WI38 (cell line): Measurements from ENCODE around the gene EIF4A2.
"Not testable (repeated sequence)": the region's sequence is repeated elsewhere in the genome, so short reads cannot be mapped to it uniquely, and the experiment has no call there.

Experiments used
- H3K4me3 ChIP-seq: 2 replicates; pipeline ENCODE4 v1.5.1; 2011; ENCODE audit warnings: low read depth, mild to moderate bottlenecking, control low read depth, low read length
- TF ChIP-seq, protein P1 (sequence below): IDR thresholded peaks from 2 replicates; pipeline ENCODE4 v1.5.1; 2012; ENCODE audit warnings: low read depth, mild to moderate bottlenecking, control low read depth, low read length

The EIF4A2 gene

GRCh38 chr3:186814100-186814499 is 30.7 kb downstream of the EIF4A2 start:
- no peak overlapping the region for H3K4me3 ChIP-seq
- TF ChIP-seq, protein P1, sequence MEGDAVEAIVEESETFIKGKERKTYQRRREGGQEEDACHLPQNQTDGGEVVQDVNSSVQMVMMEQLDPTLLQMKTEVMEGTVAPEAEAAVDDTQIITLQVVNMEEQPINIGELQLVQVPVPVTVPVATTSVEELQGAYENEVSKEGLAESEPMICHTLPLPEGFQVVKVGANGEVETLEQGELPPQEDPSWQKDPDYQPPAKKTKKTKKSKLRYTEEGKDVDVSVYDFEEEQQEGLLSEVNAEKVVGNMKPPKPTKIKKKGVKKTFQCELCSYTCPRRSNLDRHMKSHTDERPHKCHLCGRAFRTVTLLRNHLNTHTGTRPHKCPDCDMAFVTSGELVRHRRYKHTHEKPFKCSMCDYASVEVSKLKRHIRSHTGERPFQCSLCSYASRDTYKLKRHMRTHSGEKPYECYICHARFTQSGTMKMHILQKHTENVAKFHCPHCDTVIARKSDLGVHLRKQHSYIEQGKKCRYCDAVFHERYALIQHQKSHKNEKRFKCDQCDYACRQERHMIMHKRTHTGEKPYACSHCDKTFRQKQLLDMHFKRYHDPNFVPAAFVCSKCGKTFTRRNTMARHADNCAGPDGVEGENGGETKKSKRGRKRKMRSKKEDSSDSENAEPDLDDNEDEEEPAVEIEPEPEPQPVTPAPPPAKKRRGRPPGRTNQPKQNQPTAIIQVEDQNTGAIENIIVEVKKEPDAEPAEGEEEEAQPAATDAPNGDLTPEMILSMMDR = no peak

- TF ChIP-seq, protein P1 = no peak
- H3K4me3 ChIP-seq = no peak overlapping the region
Measured at GRCh38 chr3:186815435-186815834, 32.1 kb downstream of the EIF4A2 start.

- TF ChIP-seq, protein P1 = no peak
Measured at GRCh38 chr3:186818516-186818915, 35.1 kb downstream of the EIF4A2 start.

GRCh38 chr3:186818956-186819355 is 35.6 kb downstream of the EIF4A2 start:
- no peak overlapping the region for H3K4me3 ChIP-seq
- TF ChIP-seq, protein P1 = no peak

More at GRCh38 chr3:186818516-186818915, 35.1 kb downstream of the EIF4A2 start:
- no peak overlapping the region for H3K4me3 ChIP-seq

DNA sequence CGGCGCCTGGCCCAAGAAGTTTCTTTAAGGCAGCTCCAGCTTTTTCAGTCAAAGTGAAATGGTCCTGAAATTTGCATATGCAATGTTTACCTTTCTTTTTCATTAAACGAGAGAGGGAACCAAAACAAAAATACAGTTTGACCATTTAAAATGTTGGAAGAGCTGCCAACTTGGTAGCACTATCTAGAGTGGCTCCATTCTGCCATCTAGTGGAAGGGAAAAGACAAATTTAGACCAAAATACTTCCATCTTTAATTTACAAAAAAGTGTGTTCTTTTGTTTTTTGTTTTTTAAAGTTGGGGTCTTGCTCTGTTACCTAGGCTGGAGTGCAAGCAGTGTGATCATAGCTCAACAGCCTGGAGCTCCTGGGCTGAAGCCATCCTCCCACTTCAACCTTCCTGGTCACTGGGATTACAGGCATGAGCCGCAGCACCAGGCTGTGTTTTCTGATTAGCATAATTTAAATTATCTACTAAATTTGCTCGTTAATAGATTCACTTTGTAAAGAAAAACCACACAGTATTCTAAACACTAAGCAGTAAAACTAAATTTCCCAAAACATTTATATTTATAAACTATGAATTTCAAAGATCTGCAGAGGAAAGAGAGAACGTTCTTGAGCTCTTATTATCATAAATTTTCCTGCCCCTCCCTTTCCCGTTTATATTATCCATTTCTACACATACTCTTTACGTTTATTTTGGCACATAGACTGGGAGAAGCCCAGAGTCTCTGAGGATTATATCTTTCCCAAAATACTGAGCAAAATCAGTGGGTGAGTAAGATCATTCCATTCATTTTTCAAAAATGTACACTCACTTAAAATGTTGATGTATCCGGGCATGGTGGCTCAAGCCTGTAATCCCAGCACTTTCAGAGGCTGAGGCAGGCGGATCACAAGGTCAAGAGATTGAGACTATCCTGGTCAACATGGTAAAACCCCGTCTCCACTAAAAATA is 38.3 kb downstream of the EIF4A2 start:
- TF ChIP-seq, protein P1 = peak; percentile 65
- peak overlapping the region; percentile 26 for H3K4me3 ChIP-seq

DNA sequence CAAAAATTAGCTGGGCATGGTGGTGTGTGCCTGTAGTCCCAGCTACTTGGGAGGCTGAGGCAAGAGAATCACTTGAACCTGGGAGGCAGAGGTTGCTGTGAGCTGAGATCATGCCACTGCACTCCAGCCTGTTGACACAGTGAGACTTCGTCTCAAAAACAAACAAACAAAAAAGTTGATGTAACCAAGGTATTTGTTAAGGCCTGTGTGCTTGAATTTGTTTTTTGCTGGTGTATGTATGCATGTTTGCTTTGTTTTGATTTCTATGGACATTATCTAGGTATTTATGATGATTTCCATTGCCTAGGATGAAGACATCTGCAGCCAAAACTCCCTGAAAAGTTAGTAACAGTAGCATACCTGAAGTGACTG is 39.0 kb downstream of the EIF4A2 start:
- not testable (repeated sequence) for H3K4me3 ChIP-seq

DNA sequence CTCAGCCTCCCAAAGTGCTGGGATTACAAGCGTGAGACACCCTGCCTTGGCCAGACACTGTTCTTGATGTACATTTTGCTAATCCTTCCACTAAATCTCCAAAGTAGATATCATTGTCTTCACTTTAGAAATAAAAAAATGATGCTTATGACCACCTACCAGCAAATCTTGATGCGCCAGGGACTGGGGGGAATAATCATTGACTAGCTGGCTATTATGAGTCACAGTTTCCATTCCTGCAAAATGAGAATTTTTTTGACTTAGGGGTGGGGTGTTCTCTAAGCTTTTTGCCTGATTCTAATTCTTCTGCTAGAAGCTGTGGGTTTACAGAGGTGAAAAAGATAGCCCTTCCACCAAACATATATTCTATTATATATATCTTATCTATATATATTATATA is 40.0 kb downstream of the EIF4A2 start:
- H3K4me3 ChIP-seq = no peak overlapping the region
- TF ChIP-seq, protein P1 = no peak
